HL-60 (cell line): ENCODE data around the gene NLGN1.

ENCODE experiments used
- CTCF ChIP-seq: IDR thresholded peaks from one replicate; pipeline ENCODE4 v1.5.1; 2011; ENCODE audit warnings: low read length, control low read depth, inconsistent platforms; ENCODE audit not compliant: insufficient read depth
- POLR2AphosphoS5 ChIP-seq: IDR thresholded peaks from 2 replicates; pipeline ENCODE4 v1.6.1; 2012; ENCODE audit warnings: low read depth

DNA sequence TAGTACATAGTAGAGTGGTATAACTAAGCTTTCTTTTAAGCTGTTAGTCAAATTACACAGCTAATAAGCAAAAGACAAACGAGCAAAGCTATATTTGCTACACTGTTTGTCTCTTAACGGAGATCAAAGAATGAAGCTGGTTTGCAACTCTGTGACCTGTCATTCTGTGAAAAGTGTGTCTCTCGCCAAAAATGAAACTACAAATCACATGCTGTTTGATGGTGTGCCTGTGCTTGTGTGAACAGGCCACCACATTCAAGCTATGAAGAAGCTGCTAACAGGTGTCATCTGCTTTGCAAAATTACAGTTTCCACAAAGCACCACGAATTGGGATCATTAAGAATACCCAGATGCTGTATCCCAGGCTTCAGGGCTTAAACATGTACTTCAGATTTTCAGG is 793.8 kb downstream of the NLGN1 start:
- TF ChIP-seq CTCF: no peak
- no peak for TF ChIP-seq POLR2AphosphoS5
